Adrenal gland (tissue), 12 donors: Measurements from ENCODE around the gene SLC8A2. TPM values are rescaled to one million over a fixed set of nuclear protein-coding genes. Genes with fewer than 3 reads are reported as not detected.
"Not testable (repeated sequence)": the region's sequence is repeated elsewhere in the genome, so short reads cannot be mapped to it uniquely, and the experiment has no call there.

Experiments used
- DNase-seq, 7 donors: peaks; one replicate each; pipeline ENCODE4 v3.0.0-alpha.2; 2019 to 2020
- H3K27ac ChIP-seq, 5 donors: fragments of 200-600 bp; sonication (generic) in 4 of 5; 1 replicate in 3 of 5; 2 replicates in 2 of 5; pipeline versions ENCODE4 v1.5.1 to v1.8.0; 2016 to 2020; ENCODE audit warnings: mild to moderate bottlenecking in 1 of 5
- H3K27me3 ChIP-seq: fragments of 200-600 bp; 2 replicates; pipeline ENCODE4 v1.8.0; 2021
- H3K36me3 ChIP-seq, 2 donors: fragments of 200-600 bp; replicated peaks in 1 of 2; 1 replicate in 1 of 2; 2 replicates in 1 of 2; pipeline versions ENCODE4 v1.5.1 to v1.8.0; 2018 to 2022
- H3K4me1 ChIP-seq, 2 donors: fragments of 200-600 bp; replicated peaks in 1 of 2; 1 replicate in 1 of 2; 2 replicates in 1 of 2; pipeline versions ENCODE4 v1.5.1 to v1.8.0; 2018 to 2021
- H3K4me3 ChIP-seq, 4 donors: fragments of 200-600 bp; sonication (generic) in 3 of 4; one replicate each; pipeline ENCODE4 v1.5.1; 2016 to 2018
- H3K9me3 ChIP-seq, 3 donors: fragments of 200-600 bp; sonication (generic) in 1 of 3; replicated peaks in 1 of 3; 1 replicate in 2 of 3; 2 replicates in 1 of 3; pipeline versions ENCODE4 v1.5.1 to v1.8.0; 2016 to 2021
- POLR2A ChIP-seq, 2 donors: fragments of 450-650 bp; IDR thresholded peaks; one replicate each; pipeline ENCODE4 v1.6.1; 2017; ENCODE audit warnings: antibody characterized with exemption in 2 of 2, mild to moderate bottlenecking in 2 of 2, moderate library complexity in 1 of 2
- WGBS, 4 donors: extraction: QIAGEN DNeasy Blood & Tissue Kit in 2 of 4; methylation state at CpG; one replicate each; pipeline versions ENCODE4 v1.1.5 to v1.1.7; 2013 to 2017; 5-methylcytosine and 5-hydroxymethylcytosine counted together
- intact Hi-C, 2 donors: fragments of 100-400 bp; cut with DNase I; formaldehyde crosslinking; loops; one replicate each; pipeline versions ENCODE4 v1.14.1 to v1.15.0; 2022 to 2023
- polyA plus RNA-seq, 3 donors: library from polyadenylated mRNA; stranded (reverse); fragments of 200-250 nt in 2 of 3; fragments of 350-450 nt in 1 of 3; fragmentation: Illumina TruSeq in 1 of 3; extraction: RNeasy Lipid Tissue Mini Kit (QIAGEN cat#74804) in 1 of 3; gene quantifications; one replicate each; pipeline ENCODE4 v1.2.3, GENCODE V29; 2013 to 2014
- total RNA-seq, 9 donors: library from RNA; depleted of rRNA in 4 of 9; stranded (reverse); fragments of >200 nt in 4 of 9; fragments of 120-200 nt in 1 of 9; fragmentation: NEBNext Ultra II Directional in 1 of 9; extraction: Animal tissue kit (Norgen Biotek cat#: 25700) in 1 of 9; gene quantifications; one replicate each; pipeline versions ENCODE4 v1.1.0 to v1.2.4, GENCODE V29; 2013 to 2023
- TF ChIP-seq, protein P1 (sequence below), 6 experiments: fragments of 450-650 bp in 4 of 6; fragments of 200-600 bp in 2 of 6; sonication (generic) in 1 of 6; IDR thresholded peaks; 1 replicate in 5 of 6; 2 replicates in 1 of 6; pipeline versions ENCODE4 v1.5.1 to v1.8.0; 2016 to 2021; ENCODE audit warnings: antibody characterized with exemption in 6 of 6, mild to moderate bottlenecking in 2 of 6, moderate library complexity in 1 of 6
- donor health status: healthy with polysubstance abuse.
- donor health status: Bipolar disorder and iron deficiency.
- donor health status: DM: yes; HTN: yes; CAD: no.
- donor health status: DM: no; HTN: no; CAD: no.
- donor health status: DM: no; HTN: no; CAD: no.
- donor health status: DM: yes; HTN: yes; CAD: no.

The SLC8A2 gene
- total and polyA plus RNA-seq, 12 donors: 0.22 to 6.1 (median 3.0) TPM; not detected in 3

DNA sequence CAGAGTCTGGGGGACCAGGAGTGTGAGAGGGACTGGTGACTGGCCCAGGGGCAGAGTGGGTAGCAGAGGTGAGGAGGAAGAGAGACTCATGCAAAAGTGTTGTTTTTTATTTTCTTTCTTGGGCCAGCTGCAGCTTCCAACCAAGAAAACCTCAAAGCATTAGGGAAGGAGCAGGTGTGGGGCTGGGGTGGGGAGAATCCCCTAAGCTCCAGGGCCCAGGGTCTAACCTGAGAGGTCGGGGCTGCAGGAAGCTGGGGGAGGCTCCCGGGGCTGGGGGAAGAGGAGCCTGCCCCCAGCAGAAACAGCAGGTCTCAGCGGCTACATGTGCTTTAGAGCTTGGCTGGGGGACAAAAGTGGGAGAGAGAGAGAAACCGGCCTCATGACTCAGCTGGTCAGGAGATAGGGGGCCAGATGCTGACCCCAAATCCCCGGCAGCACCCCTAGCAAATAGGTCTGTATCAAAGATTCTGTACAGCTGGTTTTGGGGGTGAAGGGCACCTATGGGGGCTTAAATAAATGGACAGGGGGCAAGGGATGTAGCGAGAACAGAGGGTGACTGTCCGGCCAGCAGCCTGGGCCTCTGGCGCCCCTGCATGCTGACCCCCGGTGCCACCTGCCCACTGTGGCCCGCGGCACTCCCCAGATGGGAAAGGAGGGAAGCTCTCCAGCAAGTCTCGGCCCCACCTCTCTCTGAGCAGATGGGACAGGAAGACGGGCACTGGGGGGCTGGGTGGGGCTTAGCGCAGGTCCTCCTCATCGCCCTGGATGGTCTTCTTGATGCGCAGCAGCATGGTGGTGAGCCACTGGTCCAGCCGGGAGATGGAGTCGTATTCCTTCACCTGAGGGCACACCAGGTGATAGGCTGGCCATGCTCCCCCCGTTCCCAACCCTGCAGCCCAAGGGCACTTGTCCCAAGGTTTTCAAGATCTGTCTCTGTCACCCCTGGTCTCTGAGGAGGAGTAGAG lies 16.1 kb upstream of the SLC8A2 start:
- intact Hi-C loops: no loop called here
- peaks cover 0 to 42% of the 10 kb centered on the region in 2 donors for H3K36me3 ChIP-seq
- WGBS, 4 donors: 72 to 90% (median 74%) methylated on average over 15 to 19 of the region's 19 CpGs
- no peak for TF ChIP-seq POLR2A (IDR thresholded peaks at IDR 0.05)
- TF ChIP-seq, protein P1, sequence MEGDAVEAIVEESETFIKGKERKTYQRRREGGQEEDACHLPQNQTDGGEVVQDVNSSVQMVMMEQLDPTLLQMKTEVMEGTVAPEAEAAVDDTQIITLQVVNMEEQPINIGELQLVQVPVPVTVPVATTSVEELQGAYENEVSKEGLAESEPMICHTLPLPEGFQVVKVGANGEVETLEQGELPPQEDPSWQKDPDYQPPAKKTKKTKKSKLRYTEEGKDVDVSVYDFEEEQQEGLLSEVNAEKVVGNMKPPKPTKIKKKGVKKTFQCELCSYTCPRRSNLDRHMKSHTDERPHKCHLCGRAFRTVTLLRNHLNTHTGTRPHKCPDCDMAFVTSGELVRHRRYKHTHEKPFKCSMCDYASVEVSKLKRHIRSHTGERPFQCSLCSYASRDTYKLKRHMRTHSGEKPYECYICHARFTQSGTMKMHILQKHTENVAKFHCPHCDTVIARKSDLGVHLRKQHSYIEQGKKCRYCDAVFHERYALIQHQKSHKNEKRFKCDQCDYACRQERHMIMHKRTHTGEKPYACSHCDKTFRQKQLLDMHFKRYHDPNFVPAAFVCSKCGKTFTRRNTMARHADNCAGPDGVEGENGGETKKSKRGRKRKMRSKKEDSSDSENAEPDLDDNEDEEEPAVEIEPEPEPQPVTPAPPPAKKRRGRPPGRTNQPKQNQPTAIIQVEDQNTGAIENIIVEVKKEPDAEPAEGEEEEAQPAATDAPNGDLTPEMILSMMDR (IDR thresholded peaks at IDR 0.05): no peak
- no peaks in the 10 kb centered on the region for H3K27me3 ChIP-seq
- no peaks in the 10 kb centered on the region for H3K9me3 ChIP-seq
- no peak overlapping the region for H3K27ac ChIP-seq
- H3K4me1 ChIP-seq: peaks cover 9 to 11% of the 10 kb centered on the region in 2 donors
- no peak for DNase-seq
- H3K4me3 ChIP-seq: no peak overlapping the region

DNA sequence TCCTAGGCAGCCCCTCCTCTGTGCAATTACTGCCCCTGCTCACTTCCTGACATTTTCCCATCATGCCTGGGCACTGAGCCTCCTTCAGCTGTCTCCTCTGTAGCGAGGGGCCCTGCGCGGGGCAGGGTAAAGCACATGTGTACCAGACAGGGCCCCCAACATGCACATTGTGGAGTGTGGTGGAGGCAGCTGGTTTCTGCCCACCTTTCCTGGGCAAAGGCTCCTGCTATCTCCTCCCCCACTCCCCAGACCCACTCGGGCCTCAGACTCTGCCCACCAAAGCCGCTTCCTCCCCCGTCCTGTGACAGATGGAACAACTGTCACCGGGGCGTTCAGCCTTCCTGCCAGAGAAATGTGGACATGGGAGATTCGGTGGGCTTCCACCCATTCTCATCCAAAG lies 15.2 kb upstream of the SLC8A2 start:
- Histone ChIP-seq H3K4me1 (peaks cover 9 to 11% of the 10 kb centered on the region in 2 donors), H3K4me3 (no peak overlapping the region), H3K9me3 (no peaks in the 10 kb centered on the region), H3K36me3 (peaks cover 0 to 33% of the 10 kb centered on the region in 2 donors), H3K27me3 (no peaks in the 10 kb centered on the region), H3K27ac (no peak overlapping the region)
- no peak for DNase-seq
- intact Hi-C loops: no loop called here
- TF ChIP-seq POLR2A (IDR thresholded peaks at IDR 0.05): no peak
- TF ChIP-seq, protein P1 (IDR thresholded peaks at IDR 0.05): no peak
- 50 to 73% (median 69%) methylated on average over 4 to 9 of the region's 9 CpGs for WGBS, 4 donors

DNA sequence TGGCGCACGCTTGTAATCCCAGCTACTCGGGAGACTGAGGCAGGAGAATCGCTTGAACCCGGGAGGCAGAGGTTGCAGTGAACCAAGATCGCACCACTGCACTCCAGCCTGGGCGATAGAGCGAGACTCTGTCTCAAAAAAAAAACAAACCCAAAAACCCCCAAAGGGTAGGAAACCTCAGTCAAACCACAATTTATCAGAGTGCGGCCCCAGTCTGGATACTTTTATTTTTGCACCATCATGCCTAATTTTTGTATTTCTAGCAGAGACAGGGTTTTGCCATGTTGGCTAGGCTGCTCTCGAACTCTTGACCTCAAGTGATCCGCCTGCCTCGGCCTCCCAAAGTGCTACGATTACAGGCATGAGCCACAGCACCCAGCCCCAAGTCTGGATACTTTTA lies 14.5 kb upstream of the SLC8A2 start:
- DNase-seq, H3K4me3 ChIP-seq, H3K27me3 ChIP-seq, H3K9me3 ChIP-seq, intact Hi-C loops, H3K27ac ChIP-seq: not testable (repeated sequence)
- H3K36me3 ChIP-seq: peaks cover 0 to 26% of the 10 kb centered on the region in 2 donors
- WGBS, 4 donors: 81 to 89% (median 88%) methylated on average over 10 to 13 of the region's 13 CpGs
- H3K4me1 ChIP-seq: peaks cover 9 to 11% of the 10 kb centered on the region in 2 donors

DNA sequence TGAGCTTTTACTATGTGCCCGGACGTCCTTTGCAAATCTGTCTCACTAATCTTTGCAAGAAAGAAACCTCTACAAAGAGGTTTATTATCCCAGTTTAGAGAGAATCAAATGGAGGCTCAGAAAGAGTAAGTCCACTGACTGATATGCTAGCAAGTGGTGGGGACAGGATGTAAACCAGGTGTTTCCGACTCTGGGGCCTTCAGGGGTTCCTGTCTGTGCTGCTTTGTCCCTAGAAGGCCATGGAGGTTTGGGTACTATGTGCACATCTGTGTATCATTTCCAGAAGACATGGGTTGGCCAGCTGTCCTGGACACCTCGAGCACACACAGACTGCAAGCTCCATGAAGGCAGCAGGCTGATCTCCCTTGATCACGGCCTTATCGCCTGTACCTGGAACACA lies 13.5 kb upstream of the SLC8A2 start:
- peaks cover 9 to 11% of the 10 kb centered on the region in 2 donors for H3K4me1 ChIP-seq
- DNase-seq: no peak
- H3K9me3 ChIP-seq: no peaks in the 10 kb centered on the region
- no peak overlapping the region for H3K4me3 ChIP-seq
- H3K27me3 ChIP-seq: no peaks in the 10 kb centered on the region
- TF ChIP-seq, protein P1 (IDR thresholded peaks at IDR 0.05): no peak
- no peak for TF ChIP-seq POLR2A (IDR thresholded peaks at IDR 0.05)
- 88 to 92% (median 89%) methylated on average over 6 of the region's 6 CpGs for WGBS, 4 donors
- intact Hi-C loops: no loop called here
- peak overlapping the region in 2 of 5 donors; percentile 93 to 94 for H3K27ac ChIP-seq
- peaks cover 0 to 20% of the 10 kb centered on the region in 2 donors for H3K36me3 ChIP-seq
